Tibial nerve (tissue), 4 donors: ENCODE data around the gene TESK2.

Experiments used
- CTCF ChIP-seq, 5 experiments: fragments of 200-600 bp in 3 of 5; fragments of 450-650 bp in 2 of 5; sonication (generic) in 3 of 5; IDR thresholded peaks; one replicate each; pipeline ENCODE4 v1.5.1; 2016 to 2019; ENCODE audit warnings: antibody characterized with exemption in 5 of 5, mild to moderate bottlenecking in 3 of 5, moderate library complexity in 2 of 5
- EP300 ChIP-seq, 2 donors: sonication (generic); formaldehyde crosslinking; IDR thresholded peaks; one replicate each; pipeline ENCODE4 v1.6.1; 2017; ENCODE audit warnings: antibody characterized with exemption in 2 of 2, mild to moderate bottlenecking in 1 of 2
- POLR2A ChIP-seq, 2 donors: fragments of 450-650 bp; IDR thresholded peaks; one replicate each; pipeline ENCODE4 v1.6.1; 2017; ENCODE audit warnings: antibody characterized with exemption in 2 of 2, mild to moderate bottlenecking in 2 of 2, moderate library complexity in 2 of 2

DNA sequence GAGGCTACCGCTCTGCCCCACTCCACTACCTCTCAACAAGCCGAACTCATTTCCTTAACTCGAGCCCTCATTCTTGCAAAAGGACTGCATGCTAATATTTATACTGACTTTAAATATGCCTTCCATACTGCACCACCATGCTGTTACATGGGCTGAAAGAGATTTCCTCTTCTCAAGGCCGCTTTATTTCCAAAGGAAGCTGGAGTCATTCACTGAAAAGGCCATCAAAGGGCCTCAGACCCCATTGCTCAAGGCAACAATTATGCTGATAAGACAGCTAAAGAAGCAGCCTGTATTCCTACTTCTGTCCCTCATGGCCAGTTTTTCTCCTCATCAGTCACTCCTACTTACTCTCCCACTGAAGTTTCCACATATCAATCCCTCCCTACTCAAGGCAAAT lies 171.2 kb downstream of the TESK2 start:
- TF ChIP-seq POLR2A (IDR thresholded peaks at IDR 0.05) (no peak), CTCF (IDR thresholded peaks at IDR 0.05) (no peak), EP300 (IDR thresholded peaks at IDR 0.05) (no peak)
